Uterus (tissue), 4 donors: ENCODE measurements around the gene CALM1. TPM values are rescaled to one million over a fixed set of nuclear protein-coding genes. Genes with fewer than 3 reads are reported as not detected.

Experiments
- DNase-seq, 2 donors: peaks; one replicate each; pipeline ENCODE4 v3.0.0-alpha.2; 2019 to 2020
- H3K27ac ChIP-seq, 2 donors: fragments of 200-600 bp; sonication (generic); 1 replicate in 1 of 2; 2 replicates in 1 of 2; pipeline ENCODE4 v1.5.1; 2016 to 2018
- H3K27me3 ChIP-seq, 2 donors: fragments of 200-600 bp; sonication (generic); one replicate each; pipeline ENCODE4 v1.5.1; 2018 to 2019; ENCODE audit warnings: control low read depth in 1 of 2
- H3K36me3 ChIP-seq, 2 donors: fragments of 200-600 bp; sonication (generic); one replicate each; pipeline ENCODE4 v1.5.1; 2019; ENCODE audit warnings: control low read depth in 1 of 2
- H3K4me1 ChIP-seq, 2 donors: fragments of 200-600 bp; sonication (generic); one replicate each; pipeline ENCODE4 v1.5.1; 2018 to 2019; ENCODE audit warnings: control low read depth in 1 of 2
- H3K4me3 ChIP-seq, 2 donors: fragments of 200-600 bp; sonication (generic); 1 replicate in 1 of 2; 2 replicates in 1 of 2; pipeline ENCODE4 v1.5.1; 2018 to 2019; ENCODE audit warnings: mild to moderate bottlenecking in 1 of 2
- H3K9me3 ChIP-seq, 2 donors: fragments of 200-600 bp; sonication (generic); one replicate each; pipeline ENCODE4 v1.5.1; 2019; ENCODE audit warnings: control low read depth in 1 of 2
- CTCF ChIP-seq, 4 experiments: fragments of 200-600 bp in 2 of 4; fragments of 450-650 bp in 2 of 4; sonication (generic) in 2 of 4; IDR thresholded peaks; one replicate each; pipeline ENCODE4 v1.5.1; 2016 to 2019; ENCODE audit warnings: antibody characterized with exemption in 4 of 4, mild to moderate bottlenecking in 2 of 4, moderate library complexity in 1 of 4
- POLR2A ChIP-seq, 2 donors: fragments of 450-650 bp; IDR thresholded peaks; one replicate each; pipeline ENCODE4 v1.6.1; 2016; ENCODE audit warnings: antibody characterized with exemption in 2 of 2, mild to moderate bottlenecking in 1 of 2, moderate library complexity in 1 of 2
- intact Hi-C: fragments of 100-400 bp; cut with DNase I; formaldehyde crosslinking; loops from one replicate; pipeline ENCODE4 v1.15.1; 2023; ENCODE audit warnings: low total_unique reads
- total RNA-seq, 4 donors: library from RNA; depleted of rRNA in 3 of 4; stranded (reverse); fragments of >200 nt in 3 of 4; gene quantifications; one replicate each; pipeline versions ENCODE4 v1.1.0 to v1.2.4, GENCODE V29; 2014 to 2023
- donor health status: DM: yes; HTN: yes; CAD: no.

The CALM1 gene
- total RNA-seq, 4 donors from 2014 or later: 155 to 248 (median 201) TPM

- Histone ChIP-seq H3K9me3 (no peaks in the 10 kb centered on the region), H3K27me3 (no peaks in the 10 kb centered on the region), H3K4me3 (no peak overlapping the region), H3K4me1 (no peaks in the 10 kb centered on the region), H3K27ac (no peak overlapping the region), H3K36me3 (no peaks in the 10 kb centered on the region)
- no peak for DNase-seq
- TF ChIP-seq POLR2A (IDR thresholded peaks at IDR 0.05) (no peak), CTCF (IDR thresholded peaks at IDR 0.05) (no peak)
- intact Hi-C loops: no loop called here
Observed at GRCh38 chr14:90424686-90425372, 28.0 kb downstream of the CALM1 start.

GRCh38 chr14:90425373-90425879 is 28.6 kb downstream of the CALM1 start:
- Histone ChIP-seq H3K27me3 (no peaks in the 10 kb centered on the region), H3K4me3 (no peak overlapping the region), H3K36me3 (no peaks in the 10 kb centered on the region), H3K27ac (no peak overlapping the region), H3K9me3 (no peaks in the 10 kb centered on the region), H3K4me1 (no peaks in the 10 kb centered on the region)
- intact Hi-C loops: no loop called here
- TF ChIP-seq POLR2A (IDR thresholded peaks at IDR 0.05) (no peak), CTCF (IDR thresholded peaks at IDR 0.05) (no peak)
- no peak for DNase-seq

GRCh38 chr14:90426031-90426540 is 29.3 kb downstream of the CALM1 start:
- DNase-seq: no peak
- Histone ChIP-seq H3K4me1 (no peaks in the 10 kb centered on the region), H3K36me3 (no peaks in the 10 kb centered on the region), H3K4me3 (no peak overlapping the region), H3K9me3 (no peaks in the 10 kb centered on the region), H3K27me3 (no peaks in the 10 kb centered on the region), H3K27ac (no peak overlapping the region)
- TF ChIP-seq CTCF (IDR thresholded peaks at IDR 0.05) (no peak), POLR2A (IDR thresholded peaks at IDR 0.05) (no peak)
- intact Hi-C loops: no loop called here

- Histone ChIP-seq H3K27ac (no peak overlapping the region), H3K4me3 (no peak overlapping the region), H3K36me3 (no peaks in the 10 kb centered on the region), H3K9me3 (no peaks in the 10 kb centered on the region), H3K4me1 (no peaks in the 10 kb centered on the region), H3K27me3 (no peaks in the 10 kb centered on the region)
- DNase-seq: no peak
- intact Hi-C loops: no loop called here
- no peak for TF ChIP-seq CTCF (IDR thresholded peaks at IDR 0.05)
- no peak for TF ChIP-seq POLR2A (IDR thresholded peaks at IDR 0.05)
Observed at GRCh38 chr14:90426663-90427062, 29.8 kb downstream of the CALM1 start.

- intact Hi-C loops: no loop called here
- DNase-seq: no peak
- Histone ChIP-seq H3K4me1 (no peaks in the 10 kb centered on the region), H3K4me3 (no peak overlapping the region), H3K36me3 (no peaks in the 10 kb centered on the region), H3K27me3 (no peaks in the 10 kb centered on the region), H3K27ac (no peak overlapping the region), H3K9me3 (no peaks in the 10 kb centered on the region)
- TF ChIP-seq POLR2A (IDR thresholded peaks at IDR 0.05) (no peak), CTCF (IDR thresholded peaks at IDR 0.05) (no peak)
Observed at GRCh38 chr14:90427848-90428426, 31.1 kb downstream of the CALM1 start.
